ENCODE results near the gene SHCBP1.
A peak's percentile ranks its signal among the peaks of the same experiment; 100 is the strongest.
"Not testable (repeated sequence)": the region's sequence is repeated elsewhere in the genome, so short reads cannot be mapped to it uniquely, and the experiment has no call there.

Gene SHCBP1

DNA sequence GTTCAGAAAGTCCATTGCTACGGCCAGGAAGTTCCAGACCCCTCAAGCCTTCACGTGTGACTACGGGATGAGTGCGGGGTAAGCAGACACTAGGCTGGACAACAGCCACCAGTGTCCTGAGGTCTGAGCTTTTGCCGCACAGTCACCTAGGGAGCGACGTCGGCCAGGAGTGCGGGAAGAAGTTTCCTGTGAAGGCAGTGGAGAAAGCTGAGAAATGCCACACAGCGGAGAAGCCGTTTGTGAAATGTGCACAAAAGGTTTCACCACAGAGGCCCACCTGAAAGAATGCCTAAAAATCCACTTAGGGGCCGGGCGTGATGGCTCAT lies 47.4 kb downstream of the SHCBP1 start:
- H3K9me3 ChIP-seq (ENCODE audit: control insufficient read depth, insufficient read depth, low read length), result no peaks in the 10 kb centered on the region
- H3K4me3 ChIP-seq (ENCODE audit: low read length), result no peak overlapping the region
- H3K27me3 ChIP-seq (ENCODE audit: control insufficient read depth, insufficient read depth, low read length), result no peaks in the 10 kb centered on the region
- WGBS (ENCODE audit: insufficient coverage, insufficient read length), result no CpG with 5 or more reads among the region's 13 CpGs
- H3K4me1 ChIP-seq (ENCODE audit: control insufficient read depth, insufficient read depth, low read length), result 0 out of 2 replicates have a peak, but pooled peaks cover 2% of the 10 kb centered on the region
- H3K27ac ChIP-seq (ENCODE audit: low read length), result no peak overlapping the region
- no peak for DNase-seq (ENCODE audit: low read depth, low spot score)
- no peaks in the 10 kb centered on the region for H3K36me3 ChIP-seq (ENCODE audit: control insufficient read depth, insufficient read depth, low read length)

DNA sequence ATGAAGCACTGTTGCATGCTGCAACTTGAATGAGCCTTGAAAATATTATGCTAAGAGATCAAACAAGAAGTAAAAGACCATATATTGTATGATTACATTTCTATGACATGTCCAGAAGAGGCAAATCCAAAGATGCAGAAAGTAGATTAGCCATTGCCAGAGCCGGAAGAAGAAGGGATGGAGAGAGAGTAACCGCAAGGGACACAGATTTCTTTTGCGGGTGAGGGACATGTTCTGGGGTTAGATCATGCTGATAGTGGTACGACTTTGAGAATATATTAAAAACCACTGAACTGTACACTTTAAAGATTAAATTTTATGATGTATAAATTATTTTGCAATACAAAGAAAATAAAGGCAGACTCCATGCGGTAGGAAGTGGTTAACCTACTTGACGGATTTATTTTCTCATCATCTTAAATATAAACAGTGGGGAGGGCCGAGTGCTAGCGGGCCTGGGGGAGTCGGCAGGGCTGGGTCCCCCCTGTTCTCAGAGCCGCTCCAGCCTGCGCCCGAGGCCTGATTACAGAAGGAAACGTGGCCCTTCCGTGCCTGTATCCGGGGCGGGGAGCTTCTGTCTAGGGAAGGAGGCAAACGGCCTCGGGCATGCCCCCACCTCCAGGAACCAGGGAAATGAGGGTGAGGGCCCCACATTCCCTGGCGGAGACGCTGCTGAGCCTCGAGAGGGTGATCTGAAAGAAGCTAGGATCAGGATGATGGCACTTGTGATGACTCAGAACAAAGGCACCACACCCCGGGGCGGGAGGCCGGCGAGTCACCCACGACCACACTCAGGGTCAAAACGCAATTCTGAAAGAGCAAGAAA lies 48.0 kb downstream of the SHCBP1 start:
- DNase-seq (ENCODE audit: low read depth, low spot score), result no peak
- no peaks in the 10 kb centered on the region for H3K27me3 ChIP-seq (ENCODE audit: control insufficient read depth, insufficient read depth, low read length)
- WGBS (ENCODE audit: insufficient coverage, insufficient read length), result no CpG with 5 or more reads among the region's 27 CpGs
- H3K36me3 ChIP-seq (ENCODE audit: control insufficient read depth, insufficient read depth, low read length), result no peaks in the 10 kb centered on the region
- H3K4me3 ChIP-seq (ENCODE audit: low read length), result no peak overlapping the region
- no peak overlapping the region for H3K27ac ChIP-seq (ENCODE audit: low read length)
- H3K4me1 ChIP-seq (ENCODE audit: control insufficient read depth, insufficient read depth, low read length), result 0 out of 2 replicates have a peak, but pooled peaks cover 2% of the 10 kb centered on the region
- H3K9me3 ChIP-seq (ENCODE audit: control insufficient read depth, insufficient read depth, low read length), result no peaks in the 10 kb centered on the region

DNA sequence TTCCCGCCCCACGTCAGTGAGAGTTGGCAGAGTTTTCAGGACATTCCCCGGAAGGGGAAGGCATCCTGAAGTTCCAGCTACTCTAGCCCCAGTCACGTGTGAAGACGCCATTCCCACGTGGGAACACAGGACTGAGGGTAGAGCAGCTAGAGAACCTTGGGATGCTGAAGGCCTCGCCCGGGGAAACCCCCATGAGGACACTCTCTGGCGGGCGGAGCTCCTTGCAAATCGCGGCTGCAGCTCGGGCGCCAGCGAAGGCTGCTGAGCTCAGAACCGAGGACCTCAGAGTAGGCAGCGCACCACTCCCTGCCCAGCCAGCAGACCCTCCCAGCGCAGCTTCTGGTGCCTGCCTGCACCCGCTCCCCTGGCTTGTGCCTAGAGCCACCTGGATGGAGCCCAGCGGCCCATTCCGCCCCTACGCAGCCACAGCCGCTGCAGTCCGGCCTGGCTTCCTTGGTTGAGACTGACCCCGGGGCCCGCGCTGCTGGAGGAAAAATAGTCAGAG lies 51.9 kb downstream of the SHCBP1 start:
- Histone ChIP-seq H3K4me1 (ENCODE audit: control insufficient read depth, insufficient read depth, low read length) (0 out of 2 replicates have a peak, but pooled peaks cover 2% of the 10 kb centered on the region), H3K36me3 (ENCODE audit: control insufficient read depth, insufficient read depth, low read length) (no peaks in the 10 kb centered on the region), H3K4me3 (ENCODE audit: low read length) (no peak overlapping the region), H3K9me3 (ENCODE audit: control insufficient read depth, insufficient read depth, low read length) (no peaks in the 10 kb centered on the region), H3K27ac (ENCODE audit: low read length) (no peak overlapping the region), H3K27me3 (ENCODE audit: control insufficient read depth, insufficient read depth, low read length) (no peaks in the 10 kb centered on the region)
- no peak for DNase-seq (ENCODE audit: low read depth, low spot score)
- WGBS (ENCODE audit: insufficient coverage, insufficient read length), result no CpG with 5 or more reads among the region's 27 CpGs

DNA sequence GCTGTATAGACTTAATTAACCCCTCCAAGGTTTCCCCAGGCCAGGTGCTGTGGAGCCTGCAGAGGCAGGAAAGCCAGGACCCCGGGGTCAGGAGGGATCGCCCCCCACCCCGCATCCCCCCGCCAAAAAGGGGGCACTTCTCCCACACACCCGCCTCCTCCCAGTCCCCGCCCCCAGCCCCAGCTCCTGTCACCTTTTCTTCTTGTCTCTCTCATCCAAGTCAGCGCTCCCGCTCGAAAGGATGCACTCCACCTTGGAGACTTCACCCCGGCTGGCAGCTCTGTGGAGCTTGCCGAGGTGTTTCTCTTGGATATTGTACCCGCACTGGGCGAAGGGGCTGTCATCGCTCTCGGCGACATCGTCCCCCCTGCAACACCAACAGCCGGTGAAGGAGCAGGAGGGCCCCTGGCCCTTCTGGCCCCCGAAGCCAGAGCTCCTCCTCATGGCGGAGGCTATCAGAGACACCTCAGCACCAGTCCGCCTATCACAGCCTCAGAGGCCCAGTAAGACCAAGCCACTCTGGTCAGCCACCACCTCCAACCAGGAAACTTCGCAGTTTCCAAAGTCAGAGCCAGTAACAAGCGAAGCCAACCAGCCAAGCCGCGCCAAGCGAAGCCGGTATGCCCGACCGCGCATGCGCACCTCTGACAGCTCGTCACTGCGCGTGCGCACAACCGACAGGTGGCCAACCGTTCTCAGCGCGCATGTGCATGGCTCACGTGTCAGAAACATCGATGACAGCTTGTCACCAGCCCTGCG lies 52.5 kb downstream of the SHCBP1 start:
- 0 out of 2 replicates have a peak, but pooled peaks cover under 1% of the 10 kb centered on the region for H3K4me1 ChIP-seq (ENCODE audit: control insufficient read depth, insufficient read depth, low read length)
- DNase-seq (ENCODE audit: low read depth, low spot score), result no peak
- WGBS (ENCODE audit: insufficient coverage, insufficient read length), result no CpG with 5 or more reads among the region's 42 CpGs
- no peaks in the 10 kb centered on the region for H3K9me3 ChIP-seq (ENCODE audit: control insufficient read depth, insufficient read depth, low read length)
- no peak overlapping the region for H3K4me3 ChIP-seq (ENCODE audit: low read length)
- H3K36me3 ChIP-seq (ENCODE audit: control insufficient read depth, insufficient read depth, low read length), result no peaks in the 10 kb centered on the region
- no peaks in the 10 kb centered on the region for H3K27me3 ChIP-seq (ENCODE audit: control insufficient read depth, insufficient read depth, low read length)
- H3K27ac ChIP-seq (ENCODE audit: low read length), result no peak overlapping the region

DNA sequence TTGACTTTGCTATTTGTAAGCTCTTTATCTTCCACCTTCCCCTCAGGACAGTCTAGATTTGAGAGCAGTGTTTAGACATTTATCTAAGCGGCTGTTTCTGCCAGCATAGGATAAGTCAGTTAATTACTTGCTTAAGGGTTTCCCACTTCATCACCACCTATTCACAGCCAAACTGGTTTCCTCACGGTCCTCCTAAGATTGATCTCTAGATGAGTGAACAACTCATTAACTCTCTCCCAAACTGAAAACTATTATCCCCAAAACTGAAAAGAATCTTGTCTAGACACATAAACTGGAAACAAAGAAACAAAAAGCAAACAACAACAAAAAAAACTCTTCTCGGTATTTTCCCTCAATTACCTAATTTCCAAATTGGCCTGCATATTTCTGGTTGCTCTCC lies 58.2 kb downstream of the SHCBP1 start:
- Histone ChIP-seq H3K27me3 (ENCODE audit: control insufficient read depth, insufficient read depth, low read length) (no peaks in the 10 kb centered on the region), H3K27ac (ENCODE audit: low read length) (no peak overlapping the region), H3K9me3 (ENCODE audit: control insufficient read depth, insufficient read depth, low read length) (no peaks in the 10 kb centered on the region), H3K4me1 (ENCODE audit: control insufficient read depth, insufficient read depth, low read length) (no peaks in the 10 kb centered on the region), H3K36me3 (ENCODE audit: control insufficient read depth, insufficient read depth, low read length) (no peaks in the 10 kb centered on the region), H3K4me3 (ENCODE audit: low read length) (no peak overlapping the region)
- no peak for DNase-seq (ENCODE audit: low read depth, low spot score)
- WGBS (ENCODE audit: insufficient coverage, insufficient read length), result no CpG with 5 or more reads among the region's 3 CpGs

- DNase-seq (ENCODE audit: low read depth, low spot score), result no peak
- Histone ChIP-seq H3K4me1 (ENCODE audit: control insufficient read depth, insufficient read depth, low read length) (no peaks in the 10 kb centered on the region), H3K9me3 (ENCODE audit: control insufficient read depth, insufficient read depth, low read length) (no peaks in the 10 kb centered on the region), H3K4me3 (ENCODE audit: low read length) (no peak overlapping the region), H3K27me3 (ENCODE audit: control insufficient read depth, insufficient read depth, low read length) (no peaks in the 10 kb centered on the region), H3K36me3 (ENCODE audit: control insufficient read depth, insufficient read depth, low read length) (no peaks in the 10 kb centered on the region), H3K27ac (ENCODE audit: low read length) (no peak overlapping the region)
- WGBS (ENCODE audit: insufficient coverage, insufficient read length), result no CpG with 5 or more reads among the region's 1 CpG
Measured at GRCh38 chr16:46558018-46558417, 63.2 kb downstream of the SHCBP1 start.

GRCh38 chr16:46555951-46556350 lies 65.2 kb downstream of the SHCBP1 start:
- no peaks in the 10 kb centered on the region for H3K27me3 ChIP-seq (ENCODE audit: control insufficient read depth, insufficient read depth, low read length)
- H3K27ac ChIP-seq (ENCODE audit: low read length), result no peak overlapping the region
- no CpG with 5 or more reads among the region's 3 CpGs for WGBS (ENCODE audit: insufficient coverage, insufficient read length)
- no peaks in the 10 kb centered on the region for H3K36me3 ChIP-seq (ENCODE audit: control insufficient read depth, insufficient read depth, low read length)
- H3K9me3 ChIP-seq (ENCODE audit: control insufficient read depth, insufficient read depth, low read length), result no peaks in the 10 kb centered on the region
- no peak overlapping the region for H3K4me3 ChIP-seq (ENCODE audit: low read length)
- no peaks in the 10 kb centered on the region for H3K4me1 ChIP-seq (ENCODE audit: control insufficient read depth, insufficient read depth, low read length)
- no peak for DNase-seq (ENCODE audit: low read depth, low spot score)

GRCh38 chr16:46554435-46554834 lies 66.7 kb downstream of the SHCBP1 start:
- peak; percentile 55 for DNase-seq (ENCODE audit: low read depth, low spot score)
- not testable (repeated sequence) for H3K27ac ChIP-seq (ENCODE audit: low read length); H3K4me3 ChIP-seq (ENCODE audit: low read length); H3K27me3 ChIP-seq (ENCODE audit: control insufficient read depth, insufficient read depth, low read length); H3K36me3 ChIP-seq (ENCODE audit: control insufficient read depth, insufficient read depth, low read length); H3K9me3 ChIP-seq (ENCODE audit: control insufficient read depth, insufficient read depth, low read length); H3K4me1 ChIP-seq (ENCODE audit: control insufficient read depth, insufficient read depth, low read length)
- no CpG with 5 or more reads among the region's 14 CpGs for WGBS (ENCODE audit: insufficient coverage, insufficient read length)

GRCh38 chr16:46549477-46549876 lies 71.7 kb downstream of the SHCBP1 start:
- DNase-seq (ENCODE audit: low read depth, low spot score), result no peak
- WGBS (ENCODE audit: insufficient coverage, insufficient read length), result no CpG with 5 or more reads among the region's 3 CpGs

More at GRCh38 chr16:46549477-46549876, 71.7 kb downstream of the SHCBP1 start:
- Histone ChIP-seq H3K4me3 (ENCODE audit: low read length) (no peak overlapping the region), H3K27ac (ENCODE audit: low read length) (no peak overlapping the region), H3K9me3 (ENCODE audit: control insufficient read depth, insufficient read depth, low read length) (no peaks in the 10 kb centered on the region), H3K4me1 (ENCODE audit: control insufficient read depth, insufficient read depth, low read length) (no peaks in the 10 kb centered on the region), H3K27me3 (ENCODE audit: control insufficient read depth, insufficient read depth, low read length) (no peaks in the 10 kb centered on the region), H3K36me3 (ENCODE audit: control insufficient read depth, insufficient read depth, low read length) (no peaks in the 10 kb centered on the region)

Measured in iPS DF 6.9 (cell line).